Cardiac muscle cell (in vitro differentiated cells and primary cell): ENCODE data around the gene DCAF15. TPM values are rescaled to one million over a fixed set of nuclear protein-coding genes. Genes with fewer than 3 reads are reported as not detected.

ENCODE experiments used
- DNase-seq, 2 donors: peaks; one replicate each; pipeline versions ENCODE4 v3.0.0 to v3.0.0-alpha.2; 2010 to 2017; ENCODE audit warnings: low read depth in 1 of 2, low spot score in 1 of 2
- H3K27ac ChIP-seq: fragments of 200-600 bp; sonication (generic); 2 replicates; pipeline ENCODE4 v1.5.1; 2016
- H3K27me3 ChIP-seq: fragments of 200-600 bp; sonication (generic); 2 replicates; pipeline ENCODE4 v1.6.0; 2016; ENCODE audit warnings: control low read depth
- H3K36me3 ChIP-seq: fragments of 200-600 bp; sonication (generic); 2 replicates; pipeline ENCODE4 v1.5.1; 2016; ENCODE audit warnings: control low read depth
- H3K4me1 ChIP-seq: fragments of 200-600 bp; sonication (generic); 2 replicates; pipeline ENCODE4 v1.8.1; 2017; ENCODE audit warnings: low read depth, mild to moderate bottlenecking, mixed run types
- H3K4me3 ChIP-seq: fragments of 200-600 bp; sonication (generic); 2 replicates; pipeline ENCODE4 v1.5.1; 2016; ENCODE audit warnings: mild to moderate bottlenecking
- H3K9me3 ChIP-seq: fragments of 200-600 bp; sonication (generic); 2 replicates; pipeline ENCODE4 v1.5.1; 2017; ENCODE audit warnings: low read depth, mild to moderate bottlenecking, control low read depth
- CTCF ChIP-seq: IDR thresholded peaks from 2 replicates; pipeline ENCODE4 v1.5.1; 2012; ENCODE audit warnings: low read depth, mild to moderate bottlenecking, low read length
- polyA plus RNA-seq: library from polyadenylated mRNA; unstranded; fragments of >200 nt; fragmentation: Nextera tagmentation; extraction: Ambion mirVana; gene quantifications from 2 replicates; pipeline ENCODE4 v1.2.1, GENCODE V29; 2016
- total RNA-seq: library from RNA; depleted of rRNA; stranded (reverse); fragments of >200 nt; gene quantifications from 2 replicates; pipeline ENCODE4 v1.2.3, GENCODE V29; 2016

Gene DCAF15
- total and polyA plus RNA-seq, 2 experiments from 2014 or later, result 33.3 to 44.6 TPM

GRCh38 chr19:13935765-13936510, 16.4 kb upstream of the DCAF15 start:
- peak; percentile 40 to 50 for DNase-seq
- Histone ChIP-seq H3K4me3 (no peak overlapping the region), H3K9me3 (no peaks in the 10 kb centered on the region), H3K36me3 (no peaks in the 10 kb centered on the region), H3K27ac (no peak overlapping the region), H3K27me3 (no peaks in the 10 kb centered on the region), H3K4me1 (peaks cover 6% of the 10 kb centered on the region)
- no peak for TF ChIP-seq CTCF

- H3K9me3 ChIP-seq, result no peaks in the 10 kb centered on the region
- no peak for TF ChIP-seq CTCF
- DNase-seq, result peak in 1 of 2 donors; percentile 28
- no peak overlapping the region for H3K27ac ChIP-seq
- peaks cover 6% of the 10 kb centered on the region for H3K4me1 ChIP-seq
- H3K36me3 ChIP-seq, result no peaks in the 10 kb centered on the region
- no peak overlapping the region for H3K4me3 ChIP-seq
- H3K27me3 ChIP-seq, result no peaks in the 10 kb centered on the region
These were observed 14.6 kb upstream of the DCAF15 start for GRCh38 chr19:13937479-13938300.

- H3K4me3 ChIP-seq, result no peak within 1 kb of the TSS
- H3K4me1 ChIP-seq, result peaks cover 6% of the 10 kb centered on the region
- DNase-seq, result peak in 1 of 2 donors; percentile 89
- no peak for TF ChIP-seq CTCF
- no peaks in the 10 kb centered on the region for H3K27me3 ChIP-seq
- H3K36me3 ChIP-seq, result no peaks in the 10 kb centered on the region
- H3K27ac ChIP-seq, result no peak within 1 kb of the TSS
- no peaks in the 10 kb centered on the region for H3K9me3 ChIP-seq
These were observed 13.8 kb upstream of the DCAF15 start, which contains the start of gene PODNL1 for GRCh38 chr19:13938301-13939064. Gene PODNL1 (minus strand): TSS chr19:13938417. CDS start chr19:13938181, 236 bp downstream.

- TF ChIP-seq CTCF, result no peak
- Histone ChIP-seq H3K9me3 (no peaks in the 10 kb centered on the region), H3K4me3 (no peak overlapping the region), H3K4me1 (no peaks in the 10 kb centered on the region), H3K36me3 (no peaks in the 10 kb centered on the region), H3K27me3 (no peaks in the 10 kb centered on the region), H3K27ac (no peak overlapping the region)
- no peak for DNase-seq
These were observed 10.2 kb upstream of the DCAF15 start for GRCh38 chr19:13942023-13942684.

- no peak overlapping the region for H3K27ac ChIP-seq
- TF ChIP-seq CTCF, result no peak
- DNase-seq, result no peak
- no peaks in the 10 kb centered on the region for H3K9me3 ChIP-seq
- H3K36me3 ChIP-seq, result no peaks in the 10 kb centered on the region
- no peaks in the 10 kb centered on the region for H3K4me1 ChIP-seq
- H3K27me3 ChIP-seq, result no peaks in the 10 kb centered on the region
- H3K4me3 ChIP-seq, result no peak overlapping the region
These were observed 5.9 kb upstream of the DCAF15 start for GRCh38 chr19:13946414-13946813.
